ENCODE data around the gene LAMA5. TPM values are rescaled to one million over a fixed set of nuclear protein-coding genes. Genes with fewer than 3 reads are reported as not detected.
A peak's percentile ranks its signal among the peaks of the same experiment; 100 is the strongest.

Gene LAMA5
- total RNA-seq, 1 experiment from 2014 or later: 63.3 TPM

DNA sequence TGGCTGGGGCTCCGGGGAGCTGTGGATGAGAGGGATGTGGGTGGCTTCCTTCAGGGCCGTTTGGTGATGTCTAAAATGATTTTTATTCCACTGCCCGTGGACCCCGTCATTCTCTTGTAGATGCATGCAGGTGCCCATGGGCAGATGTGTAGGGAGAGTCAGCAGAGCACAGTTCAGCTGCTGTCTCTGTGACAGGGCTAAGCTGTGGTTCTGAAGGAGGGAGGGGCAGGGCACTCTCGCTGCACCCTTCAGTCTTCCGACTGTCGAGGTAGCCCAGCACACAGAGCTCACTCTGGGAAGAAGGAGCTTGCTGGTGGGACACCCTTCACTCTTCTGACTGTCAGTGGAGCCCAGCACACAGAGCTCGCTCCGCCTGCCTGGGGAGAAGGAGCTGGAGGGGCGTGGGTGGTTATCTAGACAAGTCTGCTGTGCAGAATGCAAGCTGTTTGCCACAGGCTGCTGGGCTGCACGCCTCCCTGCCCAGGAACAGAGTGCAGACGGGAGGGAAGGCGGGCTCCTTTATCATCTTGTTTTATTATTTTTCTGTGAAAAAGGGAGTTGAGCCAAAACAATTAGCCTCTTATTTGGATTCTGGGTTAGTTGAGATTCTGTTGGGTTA is 92.7 kb downstream of the LAMA5 start:
- in situ Hi-C loops (cut with HindIII; ENCODE audit: low pct_unique_long_range_greater_than_20kb, low sequenced_read_pairs): no loop called here
- peak; percentile 65 for DNase-seq (ENCODE audit: low read depth)

DNA sequence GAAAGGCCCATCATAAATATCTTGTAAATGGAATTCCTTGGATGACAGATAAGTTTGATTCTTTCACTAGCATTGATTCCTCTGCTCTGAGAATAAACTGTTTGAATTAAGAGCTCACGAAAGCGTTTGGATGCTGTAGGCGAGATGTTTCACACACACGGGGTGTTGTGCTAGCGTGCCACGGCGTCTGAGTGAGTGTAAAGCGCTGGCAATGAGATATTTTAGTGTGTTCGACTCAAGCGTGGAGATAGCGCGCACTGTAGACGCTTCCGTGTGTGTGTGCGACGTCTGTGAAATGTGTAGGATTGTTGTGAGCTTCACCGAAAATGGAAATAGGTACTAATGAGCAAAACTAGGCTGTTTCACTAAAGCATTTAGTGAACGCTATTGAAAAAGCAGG is 93.7 kb downstream of the LAMA5 start:
- DNase-seq (ENCODE audit: low read depth): no peak
- in situ Hi-C loops (cut with HindIII; ENCODE audit: low pct_unique_long_range_greater_than_20kb, low sequenced_read_pairs): no loop called here

DNA sequence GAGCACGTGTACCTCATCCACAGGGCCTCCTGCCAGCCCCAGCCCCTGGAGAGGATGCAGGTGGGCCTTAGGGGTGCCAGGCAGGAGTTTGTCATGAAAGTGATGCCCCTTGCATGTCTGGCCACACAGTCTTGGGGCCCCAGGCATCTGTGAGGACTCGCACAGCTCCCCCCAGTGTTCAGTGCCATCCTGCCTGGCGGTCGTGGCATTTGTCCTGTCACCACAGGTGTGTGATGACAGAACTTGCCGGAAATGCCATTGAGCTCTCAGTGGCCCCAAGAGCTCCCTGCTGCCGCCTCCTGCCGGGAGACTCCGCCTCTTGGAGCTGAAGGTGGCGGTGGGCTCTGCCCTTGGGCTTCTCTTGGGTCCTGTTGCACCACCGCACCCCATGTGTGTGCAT is 94.9 kb downstream of the LAMA5 start:
- in situ Hi-C loops (cut with HindIII; ENCODE audit: low pct_unique_long_range_greater_than_20kb, low sequenced_read_pairs): no loop called here
- no peak for DNase-seq (ENCODE audit: low read depth)

DNA sequence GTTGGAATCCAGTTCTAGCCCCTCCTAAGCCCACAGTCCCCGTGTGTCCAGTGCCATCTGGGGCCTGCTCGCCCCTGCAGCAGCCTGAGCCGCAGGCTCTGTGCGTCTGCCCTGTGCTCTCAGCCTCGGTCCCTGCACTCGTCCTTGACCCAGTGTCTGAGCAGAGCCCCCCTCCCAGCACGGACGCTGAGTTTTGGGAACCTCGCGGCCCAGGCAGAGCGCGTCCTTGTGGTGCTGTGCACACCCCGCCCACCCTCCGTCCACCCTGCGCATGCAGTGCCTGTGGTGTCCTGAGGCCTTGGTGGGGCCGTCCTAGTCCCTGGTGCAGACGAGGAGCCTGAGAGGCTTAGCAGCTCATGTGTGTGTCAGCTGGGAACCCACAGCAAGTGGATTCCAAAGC is 97.2 kb downstream of the LAMA5 start:
- in situ Hi-C loops (cut with HindIII; ENCODE audit: low pct_unique_long_range_greater_than_20kb, low sequenced_read_pairs): no loop called here
- DNase-seq (ENCODE audit: low read depth): no peak

DNA sequence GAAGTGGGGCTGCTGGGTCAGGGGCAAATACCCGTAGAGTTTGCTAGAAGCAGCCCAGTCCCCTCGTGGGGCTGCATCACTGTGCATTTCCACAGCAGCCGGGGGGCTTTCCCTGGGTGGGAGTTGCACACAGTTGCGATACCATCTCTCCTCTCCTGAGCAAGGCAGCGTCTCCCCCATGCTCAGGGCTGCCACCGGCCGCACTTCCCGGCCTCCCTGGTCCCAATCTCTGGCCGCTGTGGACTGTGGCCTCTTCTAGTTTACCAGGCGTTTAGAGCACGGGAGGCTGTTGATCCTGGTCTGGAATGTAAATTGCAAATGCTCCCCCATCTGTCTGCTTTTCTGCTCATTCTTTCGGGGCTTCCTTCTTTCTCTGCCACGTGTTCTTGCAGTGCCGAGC is 97.7 kb downstream of the LAMA5 start:
- no peak for DNase-seq (ENCODE audit: low read depth)
- in situ Hi-C loops (cut with HindIII; ENCODE audit: low pct_unique_long_range_greater_than_20kb, low sequenced_read_pairs): no loop called here

DNA sequence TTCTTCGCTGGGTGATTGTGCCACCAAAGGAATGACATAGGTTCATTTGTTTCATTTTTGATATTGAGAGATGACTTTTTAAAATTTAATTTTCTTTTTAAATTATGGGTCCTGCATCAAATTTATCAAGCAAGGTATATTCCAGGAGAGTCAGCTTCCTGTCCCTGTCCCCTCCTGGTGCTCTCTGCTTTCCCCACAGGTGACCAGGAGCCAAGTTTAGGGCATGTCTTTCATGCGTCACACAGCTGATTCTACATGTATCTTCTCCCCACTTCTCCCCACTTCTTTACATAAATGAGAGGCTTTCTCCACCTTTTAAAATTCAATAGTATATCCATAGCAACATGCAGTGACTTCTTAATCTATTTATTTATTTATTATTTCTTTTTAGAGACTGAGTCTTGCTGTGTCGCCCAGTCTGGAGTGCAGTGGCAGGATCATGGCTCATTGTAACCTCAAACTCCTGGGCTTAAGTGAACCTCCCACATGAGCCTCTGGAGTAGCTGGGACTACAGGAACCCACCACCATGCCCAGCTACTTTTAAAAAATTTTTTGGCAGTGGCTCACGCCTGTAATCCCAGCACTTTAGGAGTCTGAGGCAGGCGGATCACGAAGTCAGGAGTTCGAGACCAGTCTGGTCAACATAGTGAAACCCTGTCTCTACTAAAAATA is 98.7 kb downstream of the LAMA5 start:
- in situ Hi-C loops (cut with HindIII; ENCODE audit: low pct_unique_long_range_greater_than_20kb, low sequenced_read_pairs): no loop called here
- no peak for DNase-seq (ENCODE audit: low read depth)

DNA sequence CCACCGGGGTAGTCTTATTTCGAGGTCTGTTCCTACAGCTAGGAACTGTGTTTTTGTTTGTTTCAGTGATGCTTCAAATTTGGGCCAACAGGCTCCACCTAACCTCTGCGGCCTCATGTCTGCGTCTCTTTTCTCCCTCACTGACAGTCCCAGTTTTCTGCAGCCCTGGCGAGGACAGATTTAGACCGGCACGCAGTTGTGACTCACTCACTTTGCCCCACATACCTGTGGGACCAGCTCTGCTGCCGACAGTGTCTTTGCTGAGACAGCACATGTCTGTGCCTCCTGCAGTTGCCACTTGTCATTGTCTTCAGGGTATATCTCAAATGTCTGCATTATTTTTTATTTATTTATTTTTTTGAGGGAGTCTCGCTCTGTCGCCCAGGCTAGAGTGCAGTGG is 99.6 kb downstream of the LAMA5 start:
- in situ Hi-C loops (cut with HindIII; ENCODE audit: low pct_unique_long_range_greater_than_20kb, low sequenced_read_pairs): no loop called here
- no peak for DNase-seq (ENCODE audit: low read depth)

DNA sequence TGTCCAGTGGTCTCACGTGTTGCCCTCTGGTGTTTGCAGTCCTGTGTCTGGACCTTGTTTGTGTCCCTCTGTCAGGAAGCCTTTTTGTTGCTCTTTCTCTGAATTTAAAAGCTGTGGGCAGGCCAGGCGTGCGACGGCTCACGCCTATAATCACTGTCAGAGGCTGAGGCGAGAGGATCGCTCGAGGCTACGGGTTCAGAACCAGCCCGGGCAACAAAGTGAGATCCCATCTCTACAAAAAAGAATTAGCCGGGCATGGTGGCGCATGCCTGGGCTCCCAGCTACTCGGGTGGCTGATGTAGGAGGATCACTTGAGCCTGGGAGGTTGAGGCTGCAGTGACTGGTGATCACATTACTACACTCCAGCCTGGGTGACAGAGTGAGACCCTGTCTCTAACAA is 100.3 kb downstream of the LAMA5 start:
- in situ Hi-C loops (cut with HindIII; ENCODE audit: low pct_unique_long_range_greater_than_20kb, low sequenced_read_pairs): no loop called here
- no peak for DNase-seq (ENCODE audit: low read depth)

DNA sequence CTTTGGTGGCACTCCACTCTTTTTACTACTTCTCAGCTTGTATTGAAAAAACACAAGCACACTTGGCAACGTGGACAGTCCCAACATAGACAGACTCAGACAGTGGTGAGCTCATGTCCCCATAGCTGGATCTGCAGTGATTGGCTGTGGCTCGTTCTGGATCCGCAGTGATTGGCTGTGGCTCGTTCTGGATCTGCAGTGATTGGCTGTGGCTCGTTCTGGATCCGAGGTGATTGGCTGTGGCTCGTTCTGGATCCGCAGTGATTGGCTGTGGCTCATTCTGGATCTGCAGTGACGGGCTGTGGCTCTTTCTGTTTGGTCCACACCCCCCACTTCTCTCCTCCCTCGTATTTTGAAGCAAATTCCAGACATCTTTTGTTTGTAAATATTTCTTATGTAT is 100.8 kb downstream of the LAMA5 start:
- in situ Hi-C loops (cut with HindIII; ENCODE audit: low pct_unique_long_range_greater_than_20kb, low sequenced_read_pairs): no loop called here
- DNase-seq (ENCODE audit: low read depth): no peak

DNA sequence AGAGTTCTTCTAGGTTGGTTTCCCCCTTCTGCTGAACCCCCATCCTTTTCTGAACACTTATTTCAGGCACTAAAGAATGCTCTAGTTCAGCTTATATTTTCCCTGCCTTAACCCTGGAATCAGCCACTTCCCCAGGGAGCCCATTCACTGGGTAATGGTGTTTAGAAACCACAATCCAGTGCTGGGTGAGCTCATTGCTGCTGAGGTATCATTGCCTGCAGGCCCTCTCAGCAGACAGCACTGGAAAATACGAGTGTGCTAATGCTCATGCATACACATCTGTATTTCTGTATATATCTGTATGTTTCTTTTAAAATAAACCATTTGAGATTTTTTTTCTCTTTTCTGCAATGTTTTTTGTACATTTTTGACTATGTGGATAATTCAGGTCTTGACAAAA is 101.7 kb downstream of the LAMA5 start:
- in situ Hi-C loops (cut with HindIII; ENCODE audit: low pct_unique_long_range_greater_than_20kb, low sequenced_read_pairs): no loop called here

DNA sequence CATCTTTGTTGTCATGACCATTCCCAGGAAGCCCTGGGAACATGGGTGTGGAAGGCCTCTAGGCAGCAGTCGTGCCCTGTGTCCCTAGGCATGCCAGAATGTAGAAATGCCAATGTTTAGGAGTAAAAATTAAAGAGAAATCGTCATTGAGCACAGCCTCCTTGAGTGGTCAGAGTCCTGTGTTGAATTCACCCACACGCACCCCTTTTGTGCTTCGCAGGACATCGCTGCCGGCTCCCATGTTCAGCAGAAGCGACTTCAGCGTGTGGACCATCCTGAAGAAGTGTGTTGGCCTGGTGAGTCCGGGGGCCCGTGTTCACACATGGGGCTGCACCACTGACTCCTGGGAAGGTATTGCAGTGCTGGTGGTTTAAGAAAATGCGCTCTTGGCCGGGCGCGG is 103.7 kb downstream of the LAMA5 start:
- in situ Hi-C loops (cut with HindIII; ENCODE audit: low pct_unique_long_range_greater_than_20kb, low sequenced_read_pairs): no loop called here
- no peak for DNase-seq (ENCODE audit: low read depth)

More for the DNA sequence above, 101.7 kb downstream of the LAMA5 start:
- DNase-seq (ENCODE audit: low read depth): no peak

DNA sequence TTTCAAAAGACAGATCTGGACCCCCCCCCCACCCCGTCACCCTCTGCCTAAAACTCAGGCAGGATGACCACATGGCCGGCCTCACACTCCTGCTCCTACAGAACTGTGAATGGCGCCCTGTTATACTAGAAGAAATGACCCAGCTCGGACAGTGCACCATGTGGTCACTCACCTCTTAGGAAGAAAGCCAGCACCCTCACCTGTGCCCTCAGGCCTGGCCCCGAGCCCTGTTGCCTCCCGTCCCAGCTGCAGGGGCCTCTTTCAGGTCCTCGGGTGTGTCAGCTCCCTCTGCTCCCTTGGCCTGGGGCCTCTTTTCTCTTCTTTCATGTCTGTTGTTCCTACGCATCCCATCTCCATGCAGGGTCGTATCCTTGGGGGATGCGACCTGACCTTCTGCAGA is 105.0 kb downstream of the LAMA5 start:
- in situ Hi-C loops (cut with HindIII; ENCODE audit: low pct_unique_long_range_greater_than_20kb, low sequenced_read_pairs): no loop called here
- no peak for DNase-seq (ENCODE audit: low read depth)

DNA sequence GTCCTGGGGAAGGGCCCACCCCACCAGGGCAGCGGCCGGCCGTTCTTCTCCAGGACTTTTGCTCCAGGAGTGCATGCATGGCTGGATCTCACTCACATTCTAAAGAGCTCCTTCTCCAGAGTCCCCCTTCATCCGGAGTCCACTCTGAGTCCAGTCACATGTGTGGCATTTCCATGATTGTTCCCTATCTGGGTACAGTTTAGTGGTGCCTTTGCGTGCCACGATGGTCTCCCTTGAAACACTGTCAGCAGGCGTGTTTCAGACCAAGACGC is 107.9 kb downstream of the LAMA5 start:
- DNase-seq (ENCODE audit: low read depth): no peak
- in situ Hi-C loops (cut with HindIII; ENCODE audit: low pct_unique_long_range_greater_than_20kb, low sequenced_read_pairs): no loop called here

Other genes with a start within 250 kb of the LAMA5 start
- 57.4 and 65.1 TPM in 2 replicates for gene LSM14B, start 244.8 kb downstream of the LAMA5 start, total RNA-seq (2014; rRNA removed; shearing (Covaris generic); ENCODE audit: low replicate concordance)
- gene PSMA7, start 223.9 kb downstream of the LAMA5 start, total RNA-seq (2014; rRNA removed; shearing (Covaris generic); ENCODE audit: low replicate concordance): 687 and 810 TPM in 2 replicates
- 7.1 and 8.2 TPM in 2 replicates for gene SS18L1, start 223.5 kb downstream of the LAMA5 start, total RNA-seq (2014; rRNA removed; shearing (Covaris generic); ENCODE audit: low replicate concordance)
- gene MTG2, start 184.3 kb downstream of the LAMA5 start, total RNA-seq (2014; rRNA removed; shearing (Covaris generic); ENCODE audit: low replicate concordance): 21.8 and 31.6 TPM in 2 replicates
- gene HRH3, start 147.0 kb downstream of the LAMA5 start, total RNA-seq (2014; rRNA removed; shearing (Covaris generic); ENCODE audit: low replicate concordance): not detected in 2 replicates
- gene OSBPL2, start 128.8 kb downstream of the LAMA5 start, total RNA-seq (2014; rRNA removed; shearing (Covaris generic); ENCODE audit: low replicate concordance): 14.0 and 17.9 TPM in 2 replicates
- 213 and 243 TPM in 2 replicates for gene ADRM1, start 64.3 kb downstream of the LAMA5 start, total RNA-seq (2014; rRNA removed; shearing (Covaris generic); ENCODE audit: low replicate concordance)
- gene RPS21, start 19.8 kb upstream of the LAMA5 start, total RNA-seq (2014; rRNA removed; shearing (Covaris generic); ENCODE audit: low replicate concordance): 2,013 and 2,296 TPM in 2 replicates
- 3.3 and 5.9 TPM in 2 replicates for gene CABLES2, start 40.0 kb upstream of the LAMA5 start, total RNA-seq (2014; rRNA removed; shearing (Covaris generic); ENCODE audit: low replicate concordance)
- not detected in 2 replicates for gene RBBP8NL, start 60.2 kb upstream of the LAMA5 start, total RNA-seq (2014; rRNA removed; shearing (Covaris generic); ENCODE audit: low replicate concordance)
- not detected in 2 replicates for gene GATA5, start 108.7 kb upstream of the LAMA5 start, total RNA-seq (2014; rRNA removed; shearing (Covaris generic); ENCODE audit: low replicate concordance)

All from Caki2 (cell line).